Esophagus muscularis mucosa (tissue), 4 donors: ENCODE data around the gene CROT. TPM values are rescaled to one million over a fixed set of nuclear protein-coding genes. Genes with fewer than 3 reads are reported as not detected.

Experiments
- DNase-seq: peaks from one replicate; pipeline ENCODE4 v3.0.0-alpha.2; 2017; ENCODE audit errors: extremely low spot score
- H3K27ac ChIP-seq, 4 donors: fragments of 200-600 bp; sonication (generic); replicated peaks in 1 of 4; 1 replicate in 3 of 4; 2 replicates in 1 of 4; pipeline ENCODE4 v1.5.1; 2016 to 2019; ENCODE audit warnings: mild to moderate bottlenecking in 1 of 4
- H3K27me3 ChIP-seq, 4 donors: fragments of 200-600 bp; sonication (generic); one replicate each; pipeline versions ENCODE4 v1.5.1 to v1.6.0; 2016 to 2019
- H3K36me3 ChIP-seq, 4 donors: fragments of 200-600 bp; sonication (generic); one replicate each; pipeline ENCODE4 v1.5.1; 2016 to 2019
- H3K4me1 ChIP-seq, 4 donors: fragments of 200-600 bp; sonication (generic); one replicate each; pipeline ENCODE4 v1.5.1; 2016 to 2019
- H3K4me3 ChIP-seq, 4 donors: fragments of 200-600 bp; sonication (generic); 1 replicate in 2 of 4; 2 replicates in 2 of 4; pipeline ENCODE4 v1.5.1; 2016 to 2019; ENCODE audit warnings: mild to moderate bottlenecking in 4 of 4, moderate library complexity in 1 of 4
- H3K9me3 ChIP-seq, 4 donors: fragments of 200-600 bp; sonication (generic); 1 replicate in 3 of 4; 2 replicates in 1 of 4; pipeline ENCODE4 v1.5.1; 2016 to 2019
- EP300 ChIP-seq: sonication (generic); formaldehyde crosslinking; IDR thresholded peaks from one replicate; pipeline ENCODE4 v1.6.1; 2017; ENCODE audit warnings: antibody characterized with exemption
- POLR2A ChIP-seq: fragments of 450-650 bp; IDR thresholded peaks from one replicate; pipeline ENCODE4 v1.6.1; 2017; ENCODE audit warnings: antibody characterized with exemption, moderate library complexity, mild to moderate bottlenecking, low read depth
- POLR2AphosphoS5 ChIP-seq, 2 donors: sonication (generic); formaldehyde crosslinking; IDR thresholded peaks; one replicate each; pipeline ENCODE4 v1.6.1; 2017; ENCODE audit warnings: antibody characterized with exemption in 2 of 2
- WGBS: methylation state at CpG from one replicate; pipeline ENCODE4 v1.1.5; 2018; 5-methylcytosine and 5-hydroxymethylcytosine counted together
- intact Hi-C: fragments of 100-400 bp; cut with DNase I; formaldehyde crosslinking; loops from one replicate; pipeline ENCODE4 v1.15.1; 2023
- total RNA-seq, 4 donors: library from RNA; depleted of rRNA; stranded (reverse); fragments of >200 nt; gene quantifications; one replicate each; pipeline versions ENCODE4 v1.1.0 to v1.2.1, GENCODE V29; 2016
- TF ChIP-seq, protein P1 (sequence below), 3 experiments: fragments of 200-600 bp in 2 of 3; fragments of 450-650 bp in 1 of 3; sonication (generic) in 2 of 3; IDR thresholded peaks; one replicate each; pipeline ENCODE4 v1.5.1; 2017 to 2019; ENCODE audit warnings: antibody characterized with exemption in 3 of 3, mild to moderate bottlenecking in 2 of 3, moderate library complexity in 1 of 3

Gene CROT
- total RNA-seq, 4 donors from 2014 or later = 9.1 to 10.8 (median 9.6) TPM

- peaks cover 15 to 75% (median 26%) of the 10 kb centered on the region in 4 donors for H3K36me3 ChIP-seq
- no peaks in the 10 kb centered on the region for H3K4me1 ChIP-seq
- no peak overlapping the region for H3K27ac ChIP-seq
- no peak for DNase-seq
- 77% methylated on average over 1 of the region's 1 CpG for WGBS
- no peaks in the 10 kb centered on the region for H3K9me3 ChIP-seq
- TF ChIP-seq POLR2A = no peak
- TF ChIP-seq, protein P1, sequence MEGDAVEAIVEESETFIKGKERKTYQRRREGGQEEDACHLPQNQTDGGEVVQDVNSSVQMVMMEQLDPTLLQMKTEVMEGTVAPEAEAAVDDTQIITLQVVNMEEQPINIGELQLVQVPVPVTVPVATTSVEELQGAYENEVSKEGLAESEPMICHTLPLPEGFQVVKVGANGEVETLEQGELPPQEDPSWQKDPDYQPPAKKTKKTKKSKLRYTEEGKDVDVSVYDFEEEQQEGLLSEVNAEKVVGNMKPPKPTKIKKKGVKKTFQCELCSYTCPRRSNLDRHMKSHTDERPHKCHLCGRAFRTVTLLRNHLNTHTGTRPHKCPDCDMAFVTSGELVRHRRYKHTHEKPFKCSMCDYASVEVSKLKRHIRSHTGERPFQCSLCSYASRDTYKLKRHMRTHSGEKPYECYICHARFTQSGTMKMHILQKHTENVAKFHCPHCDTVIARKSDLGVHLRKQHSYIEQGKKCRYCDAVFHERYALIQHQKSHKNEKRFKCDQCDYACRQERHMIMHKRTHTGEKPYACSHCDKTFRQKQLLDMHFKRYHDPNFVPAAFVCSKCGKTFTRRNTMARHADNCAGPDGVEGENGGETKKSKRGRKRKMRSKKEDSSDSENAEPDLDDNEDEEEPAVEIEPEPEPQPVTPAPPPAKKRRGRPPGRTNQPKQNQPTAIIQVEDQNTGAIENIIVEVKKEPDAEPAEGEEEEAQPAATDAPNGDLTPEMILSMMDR (IDR thresholded peaks at IDR 0.05) = no peak
- no peak for TF ChIP-seq POLR2AphosphoS5 (IDR thresholded peaks at IDR 0.05)
- TF ChIP-seq EP300 = no peak
- H3K4me3 ChIP-seq = no peak overlapping the region
- intact Hi-C loops = no loop called here
- H3K27me3 ChIP-seq = no peaks in the 10 kb centered on the region
Measured at GRCh38 chr7:87395442-87396020, 50.1 kb downstream of the CROT start.

DNA sequence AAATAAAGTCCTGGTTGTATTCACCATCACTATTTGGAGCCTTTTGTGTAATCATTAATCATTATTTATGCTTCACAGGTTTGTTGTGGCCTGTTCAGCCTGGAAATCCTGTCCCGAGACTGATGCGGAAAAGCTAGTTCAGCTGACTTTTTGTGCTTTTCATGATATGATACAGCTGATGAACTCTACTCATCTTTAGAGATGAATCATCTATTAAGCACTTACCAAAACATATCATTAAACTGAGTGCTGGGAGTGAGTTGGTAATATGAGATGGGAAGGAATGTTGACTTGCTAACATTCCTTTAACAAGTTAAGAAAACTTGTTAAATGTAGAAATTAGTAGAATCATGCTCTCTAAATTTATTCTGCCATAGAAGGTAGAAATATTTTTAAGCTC, 53.0 kb downstream of the CROT start:
- Histone ChIP-seq H3K9me3 (no peaks in the 10 kb centered on the region), H3K4me1 (no peaks in the 10 kb centered on the region), H3K4me3 (no peak overlapping the region), H3K36me3 (peaks cover 5 to 47% (median 12%) of the 10 kb centered on the region in 4 donors), H3K27ac (no peak overlapping the region), H3K27me3 (no peaks in the 10 kb centered on the region)
- TF ChIP-seq POLR2AphosphoS5 (IDR thresholded peaks at IDR 0.05) (no peak), EP300 (no peak), POLR2A (no peak)
- TF ChIP-seq, protein P1 (IDR thresholded peaks at IDR 0.05) = no peak
- 67% methylated on average over 2 of the region's 2 CpGs for WGBS
- intact Hi-C loops = no loop called here
- no peak for DNase-seq

DNA sequence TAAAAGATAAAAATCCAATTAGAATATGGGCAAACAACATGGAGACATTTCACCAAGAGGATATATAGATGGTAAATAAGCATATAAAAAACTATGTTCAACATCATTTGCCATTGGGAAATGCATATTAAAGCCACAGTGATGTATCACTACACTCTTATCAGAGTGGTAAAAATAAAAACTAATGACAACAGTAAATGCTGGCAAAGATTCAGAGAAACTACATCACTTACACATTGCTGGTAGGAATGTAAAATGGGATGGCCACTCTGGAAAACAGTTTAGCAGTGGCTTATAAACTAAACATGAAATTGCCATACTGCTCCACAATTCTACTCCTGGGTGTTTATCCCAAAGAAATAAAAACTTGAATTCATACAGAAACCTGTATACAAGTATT, 59.2 kb downstream of the CROT start:
- intact Hi-C loops = no loop called here
- no peak overlapping the region for H3K27ac ChIP-seq
- no peak overlapping the region for H3K4me3 ChIP-seq
- H3K9me3 ChIP-seq = no peaks in the 10 kb centered on the region
- H3K36me3 ChIP-seq = peaks cover 0 to 12% (median 1%) of the 10 kb centered on the region in 4 donors
- TF ChIP-seq, protein P1 (IDR thresholded peaks at IDR 0.05) = no peak
- no peak for TF ChIP-seq POLR2A
- no peak for TF ChIP-seq POLR2AphosphoS5 (IDR thresholded peaks at IDR 0.05)
- TF ChIP-seq EP300 = no peak
- DNase-seq = no peak
- H3K4me1 ChIP-seq = no peaks in the 10 kb centered on the region
- H3K27me3 ChIP-seq = no peaks in the 10 kb centered on the region

DNA sequence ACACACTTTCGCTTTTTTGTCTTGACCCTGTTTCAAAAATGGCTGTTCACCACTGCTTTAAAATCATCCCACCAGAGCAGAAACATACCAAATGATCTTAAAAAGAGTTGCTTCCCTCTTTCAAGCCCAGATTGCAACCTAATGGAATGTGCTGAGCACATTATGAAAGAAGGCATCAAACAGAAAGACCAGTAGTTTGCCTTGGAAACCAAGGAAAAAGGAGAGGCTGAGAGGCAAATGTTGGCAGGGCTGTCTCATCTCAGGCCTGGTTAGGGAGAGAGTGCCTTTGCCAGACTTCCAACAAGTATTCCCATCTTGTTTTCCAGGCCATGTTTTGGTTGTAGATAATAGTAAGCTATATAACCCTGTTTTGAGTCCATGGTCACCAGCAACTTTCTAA, 65.7 kb downstream of the CROT start:
- TF ChIP-seq EP300 (no peak), POLR2AphosphoS5 (IDR thresholded peaks at IDR 0.05) (no peak), POLR2A (no peak)
- TF ChIP-seq, protein P1 (IDR thresholded peaks at IDR 0.05) = no peak
- intact Hi-C loops = no loop called here
- no peaks in the 10 kb centered on the region for H3K27me3 ChIP-seq
- no peak for DNase-seq
- no peak overlapping the region for H3K4me3 ChIP-seq
- H3K9me3 ChIP-seq = no peaks in the 10 kb centered on the region
- WGBS = 97% methylated on average over 1 of the region's 1 CpG
- H3K36me3 ChIP-seq = peaks cover 0 to 12% (median 0%) of the 10 kb centered on the region in 4 donors
- no peaks in the 10 kb centered on the region for H3K4me1 ChIP-seq
- H3K27ac ChIP-seq = no peak overlapping the region

DNA sequence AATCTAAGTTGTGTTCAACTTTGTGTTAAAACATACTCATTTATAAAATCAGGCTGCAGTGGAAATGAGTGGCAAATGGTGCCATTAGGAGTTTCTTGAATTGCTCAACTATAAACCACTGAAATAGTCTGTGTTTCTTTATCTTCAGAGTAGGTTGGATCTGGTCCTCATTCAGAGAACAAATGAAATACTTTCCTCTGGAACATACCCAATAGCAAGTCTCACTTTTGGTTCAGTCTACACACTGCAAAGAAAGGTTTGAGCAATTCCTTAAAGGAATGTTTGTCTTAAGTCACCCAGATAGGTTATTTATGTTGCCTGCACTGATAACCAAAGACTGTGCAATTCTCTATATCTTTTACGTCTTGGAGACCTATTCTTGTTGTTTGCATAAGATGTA, 67.6 kb downstream of the CROT start:
- Histone ChIP-seq H3K27ac (no peak overlapping the region), H3K9me3 (no peaks in the 10 kb centered on the region), H3K27me3 (no peaks in the 10 kb centered on the region), H3K4me1 (no peaks in the 10 kb centered on the region), H3K36me3 (no peaks in the 10 kb centered on the region), H3K4me3 (no peak overlapping the region)
- no peak for TF ChIP-seq POLR2AphosphoS5 (IDR thresholded peaks at IDR 0.05)
- TF ChIP-seq, protein P1 (IDR thresholded peaks at IDR 0.05) = no peak
- no peak for TF ChIP-seq EP300
- TF ChIP-seq POLR2A = no peak
- no peak for DNase-seq
- intact Hi-C loops = no loop called here
- 92% methylated on average over 1 of the region's 1 CpG for WGBS
